Left renal cortex interstitium (tissue), 4 donors: ENCODE data around the gene OPN1MW. TPM values are rescaled to one million over a fixed set of nuclear protein-coding genes. Genes with fewer than 3 reads are reported as not detected.
"Not testable (repeated sequence)": the region's sequence is repeated elsewhere in the genome, so short reads cannot be mapped to it uniquely, and the experiment has no call there.

Experiments
- DNase-seq, 4 donors: peaks; one replicate each; pipeline ENCODE4 v3.0.0-alpha.2; 2013; ENCODE audit warnings: low read depth in 4 of 4, low spot score in 2 of 4, missing footprints in 1 of 4
- polyA plus RNA-seq, 4 donors: library from polyadenylated mRNA; unstranded; fragments of 120-200 nt; gene quantifications; one replicate each; pipeline ENCODE4 v1.2.1, GENCODE V29; 2013; ENCODE audit not compliant: insufficient read length in 4 of 4

Gene OPN1MW
- polyA plus RNA-seq, 4 donors = not detected

GRCh38 chrX:154209670-154210418, 27.4 kb downstream of the OPN1MW start:
- DNase-seq = not testable (repeated sequence)

GRCh38 chrX:154211057-154211456, 28.7 kb downstream of the OPN1MW start:
- DNase-seq = not testable (repeated sequence)

GRCh38 chrX:154211499-154211898, 29.1 kb downstream of the OPN1MW start:
- not testable (repeated sequence) for DNase-seq

GRCh38 chrX:154219456-154219855, 37.1 kb downstream of the OPN1MW start, which contains the start of gene OPN1MW2:
OPN1MW2 (plus strand) TSS chrX:154219756; CDS start chrX:154219816, 60 bp downstream.
- DNase-seq = not testable (repeated sequence)

GRCh38 chrX:154225292-154225691, 42.9 kb downstream of the OPN1MW start:
- not testable (repeated sequence) for DNase-seq

- not testable (repeated sequence) for DNase-seq
Observed at GRCh38 chrX:154226706-154227105, 44.3 kb downstream of the OPN1MW start.

- DNase-seq = not testable (repeated sequence)
Observed at GRCh38 chrX:154231443-154231842, 49.0 kb downstream of the OPN1MW start.

GRCh38 chrX:154233620-154234019, 51.2 kb downstream of the OPN1MW start:
- not testable (repeated sequence) for DNase-seq

GRCh38 chrX:154238939-154239559, 56.7 kb downstream of the OPN1MW start:
- DNase-seq = not testable (repeated sequence)

- not testable (repeated sequence) for DNase-seq
Observed at GRCh38 chrX:154239982-154240503, 57.6 kb downstream of the OPN1MW start.

Other genes starting within 250 kb of the OPN1MW start
- gene NAA10, start 247.6 kb upstream of the OPN1MW start, polyA plus RNA-seq = 10 to 100 TPM; 50.5 to 80.7 (median 76.8) TPM
- gene RENBP, start 238.0 kb upstream of the OPN1MW start, polyA plus RNA-seq = 10 to 100 TPM; 19.4 to 24.3 (median 21.5) TPM
- 10 to 100 TPM; 31.9 to 59.3 (median 45.1) TPM for gene HCFC1, start 210.8 kb upstream of the OPN1MW start, polyA plus RNA-seq
- gene TMEM187, start 209.8 kb upstream of the OPN1MW start, polyA plus RNA-seq = 10 to 100 TPM in 1 of 4 donors, 1 to 10 TPM in 3; 5.9 to 10.9 (median 8.0) TPM
- 10 to 100 TPM; 51.1 to 69.0 (median 61.1) TPM for gene IRAK1, start 162.7 kb upstream of the OPN1MW start, polyA plus RNA-seq
- 10 to 100 TPM; 24.5 to 40.0 (median 30.6) TPM for gene MECP2, start 84.9 kb upstream of the OPN1MW start, polyA plus RNA-seq
- not detected for gene OPN1LW, start 38.4 kb upstream of the OPN1MW start, polyA plus RNA-seq
- gene OPN1MW2, start 37.2 kb downstream of the OPN1MW start, polyA plus RNA-seq = not detected
- not detected for gene OPN1MW3, start 75.0 kb downstream of the OPN1MW start, polyA plus RNA-seq
- not detected for gene TEX28, start 112.5 kb downstream of the OPN1MW start, polyA plus RNA-seq
- gene TKTL1, start 113.2 kb downstream of the OPN1MW start, polyA plus RNA-seq = under 1 TPM; 0.33 to 0.61 (median 0.53) TPM
- 100 to 1,000 TPM; 414 to 641 (median 539) TPM for gene FLNA, start 192.0 kb downstream of the OPN1MW start, polyA plus RNA-seq
- 10 to 100 TPM; 63.4 to 76.3 (median 74.9) TPM for gene EMD, start 196.7 kb downstream of the OPN1MW start, polyA plus RNA-seq
- gene RPL10, start 215.8 kb downstream of the OPN1MW start, polyA plus RNA-seq = 1,000 to 10,000 TPM; 3,011 to 4,069 (median 3,093) TPM
- gene DNASE1L1, start 226.7 kb downstream of the OPN1MW start, polyA plus RNA-seq = 10 to 100 TPM; 13.2 to 14.8 (median 14.7) TPM
- 10 to 100 TPM; 26.4 to 51.2 (median 36.5) TPM for gene TAFAZZIN, start 228.9 kb downstream of the OPN1MW start, polyA plus RNA-seq
- gene ATP6AP1, start 246.1 kb downstream of the OPN1MW start, polyA plus RNA-seq = 100 to 1,000 TPM; 142 to 176 (median 157) TPM